Keratinocyte (primary cell): Measurements from ENCODE around the gene SLC2A4. TPM values are rescaled to one million over a fixed set of nuclear protein-coding genes. Genes with fewer than 3 reads are reported as not detected.
A peak's percentile ranks its signal among the peaks of the same experiment; 100 is the strongest.

ENCODE experiments used
- DNase-seq: peaks from one replicate; pipeline ENCODE4 v3.0.0-alpha.2; 2011; ENCODE audit warnings: low read depth, missing footprints, low spot score
- FAIRE-seq: peaks from 2 replicates; lab custom pipeline; 2011; peaks lifted over from hg19 to GRCh38; lab: Jason Lieb, UNC
- H2AFZ ChIP-seq: 2 replicates; pipeline ENCODE4 v1.6.0; 2012; ENCODE audit warnings: low read length, control low read depth, inconsistent platforms; ENCODE audit not compliant: control insufficient read depth
- H3K27ac ChIP-seq: 2 replicates; pipeline ENCODE4 v1.5.1; 2011; ENCODE audit warnings: low read length; ENCODE audit not compliant: control insufficient read depth, insufficient read depth
- H3K27me3 ChIP-seq: 3 replicates; pipeline ENCODE4 v1.6.0; 2011; ENCODE audit warnings: low read length; ENCODE audit not compliant: control insufficient read depth, insufficient read depth; ENCODE audit errors: extremely low read depth
- H3K36me3 ChIP-seq, 2 experiments: 2 replicates in 1 of 2; 3 replicates in 1 of 2; pipeline ENCODE4 v1.5.1; 2011; ENCODE audit warnings: low read length in 2 of 2, mild to moderate bottlenecking in 1 of 2; ENCODE audit not compliant: control insufficient read depth in 2 of 2, insufficient read depth in 2 of 2; ENCODE audit errors: extremely low read depth in 1 of 2
- H3K4me1 ChIP-seq: 3 replicates; pipeline ENCODE4 v1.5.1; 2011; ENCODE audit warnings: low read length; ENCODE audit not compliant: control insufficient read depth, insufficient read depth; ENCODE audit errors: extremely low read depth
- H3K4me2 ChIP-seq: 3 replicates; pipeline ENCODE4 v1.6.0; 2011; ENCODE audit warnings: low read depth, low read length; ENCODE audit not compliant: control insufficient read depth, insufficient read depth; ENCODE audit errors: extremely low read depth
- H3K4me3 ChIP-seq, 3 experiments: fragments of 200-600 bp in 1 of 3; sonication (generic) in 1 of 3; 2 replicates in 2 of 3; 3 replicates in 1 of 3; pipeline ENCODE4 v1.5.1; 2011 to 2016; ENCODE audit warnings: low read length in 3 of 3, mild to moderate bottlenecking in 3 of 3, control low read depth in 2 of 3, inconsistent platforms in 1 of 3, low read depth in 1 of 3, mixed read lengths in 1 of 3, mixed run types in 1 of 3, moderate library complexity in 1 of 3; ENCODE audit not compliant: control insufficient read depth in 2 of 3, insufficient read depth in 2 of 3; ENCODE audit errors: extremely low read depth in 1 of 3
- H3K79me2 ChIP-seq: 2 replicates; pipeline ENCODE4 v1.6.0; 2012; ENCODE audit warnings: low read length; ENCODE audit not compliant: control insufficient read depth, insufficient read depth
- H3K9ac ChIP-seq: 3 replicates; pipeline ENCODE4 v1.6.0; 2011; ENCODE audit warnings: low read length; ENCODE audit not compliant: control insufficient read depth, insufficient read depth; ENCODE audit errors: extremely low read depth
- H3K9me1 ChIP-seq: 3 replicates; pipeline ENCODE4 v1.6.0; 2011; ENCODE audit warnings: low read length; ENCODE audit not compliant: control insufficient read depth, insufficient read depth; ENCODE audit errors: extremely low read depth
- H3K9me3 ChIP-seq: 2 replicates; pipeline ENCODE4 v1.5.1; 2012; ENCODE audit warnings: low read depth, low read length; ENCODE audit not compliant: control insufficient read depth
- H4K20me1 ChIP-seq: 3 replicates; pipeline ENCODE4 v1.6.0; 2011; ENCODE audit warnings: low read length; ENCODE audit not compliant: control insufficient read depth, insufficient read depth; ENCODE audit errors: extremely low read depth
- EZH2 ChIP-seq: IDR thresholded peaks from one replicate; pipeline ENCODE4 v1.6.1; 2012; ENCODE audit warnings: inconsistent platforms, mild to moderate bottlenecking, low read length, moderate library complexity
- dilution Hi-C: fragments of 300-500 bp; cut with MboI; formaldehyde crosslinking; loops from one replicate; pipeline ENCODE4 v1.7.0; 2020; ENCODE audit warnings: low sequenced_read_pairs; ENCODE audit not compliant: extremely low pct_ligation_motif_present
- polyA plus RNA-seq, 5 experiments: library from polyadenylated mRNA; depleted of rRNA in 3 of 5; stranded (reverse) in 3 of 5; stranded (forward) in 1 of 5; unstranded in 1 of 5; fragments of >200 nt; gene quantifications; 1 replicate in 1 of 5; 2 replicates in 3 of 5; 3 replicates in 1 of 5; pipeline versions ENCODE4 v1.2.1 to v1.2.3, GENCODE V29; 2011 to 2012; ENCODE audit warnings: missing spikeins in 2 of 5, low read depth in 1 of 5, low replicate concordance in 1 of 5
- TF ChIP-seq, protein P1 (sequence below), 3 experiments: IDR thresholded peaks in 1 of 3; conservative IDR thresholded peaks in 1 of 3; optimal IDR thresholded peaks in 1 of 3; 2 replicates in 2 of 3; 3 replicates in 1 of 3; pipeline versions ENCODE3 to v1.5.1; 2011; ENCODE audit warnings: low read length in 3 of 3, mild to moderate bottlenecking in 3 of 3, moderate library complexity in 2 of 3, control low read depth in 1 of 3, inconsistent platforms in 1 of 3; ENCODE audit not compliant: insufficient read depth in 2 of 3; ENCODE audit errors: extremely low read depth in 1 of 3

The SLC2A4 gene
- polyA plus RNA-seq, 1 donor (not counting 4 experiments of a cell fraction or from before 2014, with no cell fraction given): not detected

- Histone ChIP-seq H2AFZ (peak within 1 kb of the TSS; percentile 39), H3K4me2 (peak within 1 kb of the TSS; percentile 73), H3K9me1 (no peaks in the 10 kb centered on the region), H3K9me3 (no peaks in the 10 kb centered on the region), H3K4me1 (peaks cover 23% of the 10 kb centered on the region), H3K9ac (no peak within 1 kb of the TSS), H4K20me1 (peaks cover 2% of the 10 kb centered on the region), H3K79me2 (no peaks in the 10 kb centered on the region), H3K36me3 (no peaks in the 10 kb centered on the region), H3K4me3 (peak within 1 kb of the TSS; percentile 15 to 37 (median 25)), H3K27me3 (peaks cover 36% of the 10 kb centered on the region), H3K27ac (no peak within 1 kb of the TSS)
- FAIRE-seq (no peak), DNase-seq (no peak)
- dilution Hi-C loops: no loop called here
- TF ChIP-seq EZH2: no peak
- TF ChIP-seq, protein P1, sequence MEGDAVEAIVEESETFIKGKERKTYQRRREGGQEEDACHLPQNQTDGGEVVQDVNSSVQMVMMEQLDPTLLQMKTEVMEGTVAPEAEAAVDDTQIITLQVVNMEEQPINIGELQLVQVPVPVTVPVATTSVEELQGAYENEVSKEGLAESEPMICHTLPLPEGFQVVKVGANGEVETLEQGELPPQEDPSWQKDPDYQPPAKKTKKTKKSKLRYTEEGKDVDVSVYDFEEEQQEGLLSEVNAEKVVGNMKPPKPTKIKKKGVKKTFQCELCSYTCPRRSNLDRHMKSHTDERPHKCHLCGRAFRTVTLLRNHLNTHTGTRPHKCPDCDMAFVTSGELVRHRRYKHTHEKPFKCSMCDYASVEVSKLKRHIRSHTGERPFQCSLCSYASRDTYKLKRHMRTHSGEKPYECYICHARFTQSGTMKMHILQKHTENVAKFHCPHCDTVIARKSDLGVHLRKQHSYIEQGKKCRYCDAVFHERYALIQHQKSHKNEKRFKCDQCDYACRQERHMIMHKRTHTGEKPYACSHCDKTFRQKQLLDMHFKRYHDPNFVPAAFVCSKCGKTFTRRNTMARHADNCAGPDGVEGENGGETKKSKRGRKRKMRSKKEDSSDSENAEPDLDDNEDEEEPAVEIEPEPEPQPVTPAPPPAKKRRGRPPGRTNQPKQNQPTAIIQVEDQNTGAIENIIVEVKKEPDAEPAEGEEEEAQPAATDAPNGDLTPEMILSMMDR (optimal IDR thresholded peaks at IDR 0.05 in 1 of 3, IDR thresholded peaks at IDR 0.05 in 1 of 3, conservative IDR thresholded peaks at IDR 0.05 in 1 of 3; ENCODE audit: extremely low read depth in 1 of 3, insufficient read depth in 2 of 3, low read length in 3 of 3): no peak
Observed at GRCh38 chr17:7294614-7295153, 13.2 kb downstream of the SLC2A4 start, which contains the start of gene YBX2. Gene YBX2 (minus strand): TSS chr17:7294639. CDS start chr17:7294500, 139 bp downstream.

- no peak for TF ChIP-seq EZH2
- TF ChIP-seq, protein P1 (optimal IDR thresholded peaks at IDR 0.05 in 1 of 3, IDR thresholded peaks at IDR 0.05 in 1 of 3, conservative IDR thresholded peaks at IDR 0.05 in 1 of 3; ENCODE audit: extremely low read depth in 1 of 3, insufficient read depth in 2 of 3, low read length in 3 of 3): no peak
- H3K9me1 ChIP-seq: no peaks in the 10 kb centered on the region
- dilution Hi-C loops: no loop called here
Observed at GRCh38 chr17:7295230-7296180, 14.0 kb downstream of the SLC2A4 start.

More at GRCh38 chr17:7295230-7296180, 14.0 kb downstream of the SLC2A4 start:
- FAIRE-seq: no peak
- Histone ChIP-seq H3K9me3 (no peaks in the 10 kb centered on the region), H3K27me3 (peaks cover 33% of the 10 kb centered on the region), H3K4me3 (peak overlapping the region in 1 of 3 experiments; percentile 37), H3K36me3 (no peaks in the 10 kb centered on the region), H3K4me2 (peak overlapping the region; percentile 73), H2AFZ (no peak overlapping the region), H3K9ac (no peak overlapping the region), H3K79me2 (no peaks in the 10 kb centered on the region), H3K27ac (no peak overlapping the region), H3K4me1 (peaks cover 23% of the 10 kb centered on the region), H4K20me1 (peaks cover 2% of the 10 kb centered on the region)
- no peak for DNase-seq
